Natural killer cell treated with Interleukin-12 subunit alpha and Interleukin-12 subunit beta and Interleukin-15 and Interleukin-18, amount 100 ng/mL, for 72 hours (primary cell): Measurements from ENCODE around the gene UBIAD1. TPM values are rescaled to one million over a fixed set of nuclear protein-coding genes. Genes with fewer than 3 reads are reported as not detected.
"Not testable (repeated sequence)": the region's sequence is repeated elsewhere in the genome, so short reads cannot be mapped to it uniquely, and the experiment has no call there.

Source experiments
- ATAC-seq, 2 donors: fragments of 150-1000 bp; cut with Tn5 transposase in 1 of 2; sonication (Bioruptor Pico), chemical (Tn5 transposase) in 1 of 2; 2 replicates each; pipeline ENCODE4 v1.10.0; 2021
- DNase-seq: peaks from one replicate; pipeline ENCODE4 v3.0.0; 2022; ENCODE audit warnings: low spot score
- H3K27ac Mint-ChIP-seq, 2 donors: 1 replicate in 1 of 2; 2 replicates in 1 of 2; pipeline ENCODE4 v1.8.0; 2022; ENCODE audit warnings: mixed read lengths in 2 of 2, mild to moderate bottlenecking in 1 of 2, moderate library complexity in 1 of 2
- H3K27me3 Mint-ChIP-seq, 2 donors: 1 replicate in 1 of 2; 2 replicates in 1 of 2; pipeline ENCODE4 v1.8.0; 2022; ENCODE audit warnings: mixed read lengths in 2 of 2
- H3K36me3 Mint-ChIP-seq: one replicate; pipeline ENCODE4 v1.8.0; 2022; ENCODE audit warnings: mixed read lengths
- H3K4me1 Mint-ChIP-seq, 2 donors: 1 replicate in 1 of 2; 2 replicates in 1 of 2; pipeline ENCODE4 v1.8.0; 2022; ENCODE audit warnings: low read depth in 2 of 2, mixed read lengths in 2 of 2, mild to moderate bottlenecking in 1 of 2
- H3K4me3 Mint-ChIP-seq: one replicate; pipeline ENCODE4 v1.8.0; 2022; ENCODE audit warnings: mixed read lengths
- H3K9me3 Mint-ChIP-seq: 2 replicates; pipeline ENCODE4 v1.8.0; 2022; ENCODE audit warnings: mixed read lengths
- total RNA-seq, 2 donors: library from RNA; stranded (reverse); gene quantifications; one replicate each; pipeline ENCODE4 v1.2.3, GENCODE V29; 2022

The UBIAD1 gene
- total RNA-seq, 2 donors from 2014 or later, result 19.0 to 41.8 TPM

- Mint-ChIP-seq H3K4me3 (no peak overlapping the region), H3K4me1 (peaks cover 13 to 14% of the 10 kb centered on the region in 2 donors)
Observed at GRCh38 chr1:11285883-11286734, 13.1 kb downstream of the UBIAD1 start.

GRCh38 chr1:11286735-11287410 lies 13.9 kb downstream of the UBIAD1 start:
- H3K4me3 Mint-ChIP-seq, result no peak overlapping the region
- H3K27ac Mint-ChIP-seq, result no peak overlapping the region
- H3K9me3 Mint-ChIP-seq, result no peaks in the 10 kb centered on the region
- H3K27me3 Mint-ChIP-seq, result no peaks in the 10 kb centered on the region
- DNase-seq (no peak), ATAC-seq (no peak)
- peaks cover 2% of the 10 kb centered on the region for H3K36me3 Mint-ChIP-seq
- peaks cover 7% of the 10 kb centered on the region in 2 donors for H3K4me1 Mint-ChIP-seq

More at GRCh38 chr1:11285883-11286734, 13.1 kb downstream of the UBIAD1 start:
- H3K27me3 Mint-ChIP-seq, result no peaks in the 10 kb centered on the region
- DNase-seq (no peak), ATAC-seq (no peak)
- peaks cover 4% of the 10 kb centered on the region for H3K36me3 Mint-ChIP-seq
- peak overlapping the region in 1 of 2 donors; percentile 42 for H3K27ac Mint-ChIP-seq
- no peaks in the 10 kb centered on the region for H3K9me3 Mint-ChIP-seq

GRCh38 chr1:11289064-11289463 lies 16.1 kb downstream of the UBIAD1 start:
- H3K27me3 Mint-ChIP-seq, result no peaks in the 10 kb centered on the region
- ATAC-seq (no peak), DNase-seq (no peak)
- H3K9me3 Mint-ChIP-seq, result no peaks in the 10 kb centered on the region
- no peaks in the 10 kb centered on the region for H3K36me3 Mint-ChIP-seq
- H3K27ac Mint-ChIP-seq, result no peak overlapping the region
- peaks cover under 1 to 6% of the 10 kb centered on the region in 2 donors for H3K4me1 Mint-ChIP-seq
- no peak overlapping the region for H3K4me3 Mint-ChIP-seq

GRCh38 chr1:11291049-11291448 lies 18.1 kb downstream of the UBIAD1 start:
- Mint-ChIP-seq H3K36me3 (peaks cover 6% of the 10 kb centered on the region), H3K27me3 (no peaks in the 10 kb centered on the region), H3K4me1 (peaks cover 0 to 5% of the 10 kb centered on the region in 2 donors), H3K27ac (no peak overlapping the region), H3K4me3 (no peak overlapping the region), H3K9me3 (no peaks in the 10 kb centered on the region)
- no peak for DNase-seq
- ATAC-seq, result no peak

- peaks cover 7% of the 10 kb centered on the region in 2 donors for H3K4me1 Mint-ChIP-seq
- H3K36me3 Mint-ChIP-seq, result peaks cover 6% of the 10 kb centered on the region
- ATAC-seq (no peak), DNase-seq (no peak)
- H3K4me3 Mint-ChIP-seq, result no peak overlapping the region
- no peak overlapping the region for H3K27ac Mint-ChIP-seq
- no peaks in the 10 kb centered on the region for H3K27me3 Mint-ChIP-seq
- no peaks in the 10 kb centered on the region for H3K9me3 Mint-ChIP-seq
Observed at GRCh38 chr1:11293856-11294255, 20.9 kb downstream of the UBIAD1 start.

GRCh38 chr1:11294951-11295350 lies 22.0 kb downstream of the UBIAD1 start:
- H3K27ac Mint-ChIP-seq, result peak overlapping the region in 1 of 2 donors; percentile 25
- peaks cover 7 to 10% of the 10 kb centered on the region in 2 donors for H3K4me1 Mint-ChIP-seq
- peaks cover 6% of the 10 kb centered on the region for H3K36me3 Mint-ChIP-seq
- ATAC-seq (no peak), DNase-seq (no peak)
- no peaks in the 10 kb centered on the region for H3K9me3 Mint-ChIP-seq
- H3K27me3 Mint-ChIP-seq, result no peaks in the 10 kb centered on the region
- H3K4me3 Mint-ChIP-seq, result no peak overlapping the region

- no peak for ATAC-seq
- Mint-ChIP-seq H3K4me3 (no peak overlapping the region), H3K27me3 (no peaks in the 10 kb centered on the region), H3K36me3 (peaks cover 6% of the 10 kb centered on the region), H3K4me1 (peaks cover 7% of the 10 kb centered on the region in 2 donors), H3K27ac (no peak overlapping the region), H3K9me3 (no peaks in the 10 kb centered on the region)
- no peak for DNase-seq
Observed at GRCh38 chr1:11295905-11296304, 22.9 kb downstream of the UBIAD1 start.

- H3K27ac Mint-ChIP-seq, result not testable (repeated sequence)
Observed at GRCh38 chr1:11297774-11298173, 24.8 kb downstream of the UBIAD1 start.

GRCh38 chr1:11298390-11299224 lies 25.6 kb downstream of the UBIAD1 start:
- DNase-seq (no peak), ATAC-seq (peak in 1 of 2 donors; percentile 28)
- peak overlapping the region in 1 of 2 donors; percentile 32 for H3K27ac Mint-ChIP-seq
- H3K4me1 Mint-ChIP-seq, result peaks cover 5 to 7% of the 10 kb centered on the region in 2 donors
- H3K4me3 Mint-ChIP-seq, result no peak overlapping the region
- peaks cover 6% of the 10 kb centered on the region for H3K36me3 Mint-ChIP-seq
- H3K9me3 Mint-ChIP-seq, result no peaks in the 10 kb centered on the region
- no peaks in the 10 kb centered on the region for H3K27me3 Mint-ChIP-seq

More at GRCh38 chr1:11297774-11298173, 24.8 kb downstream of the UBIAD1 start:
- not testable (repeated sequence) for H3K4me1 Mint-ChIP-seq, H3K36me3 Mint-ChIP-seq, H3K4me3 Mint-ChIP-seq, ATAC-seq, H3K27me3 Mint-ChIP-seq, H3K9me3 Mint-ChIP-seq, DNase-seq

GRCh38 chr1:11299225-11299574 lies 26.2 kb downstream of the UBIAD1 start:
- no peak for DNase-seq
- Mint-ChIP-seq H3K36me3 (peaks cover 6% of the 10 kb centered on the region), H3K4me3 (no peak overlapping the region), H3K27me3 (no peaks in the 10 kb centered on the region), H3K27ac (peak overlapping the region in 1 of 2 donors; percentile 32), H3K9me3 (no peaks in the 10 kb centered on the region), H3K4me1 (peaks cover 5 to 7% of the 10 kb centered on the region in 2 donors)
- ATAC-seq, result no peak

- ATAC-seq, result no peak
- no peaks in the 10 kb centered on the region for H3K36me3 Mint-ChIP-seq
- H3K4me3 Mint-ChIP-seq, result no peak overlapping the region
- no peaks in the 10 kb centered on the region for H3K27me3 Mint-ChIP-seq
- no peak overlapping the region for H3K27ac Mint-ChIP-seq
- H3K9me3 Mint-ChIP-seq, result no peaks in the 10 kb centered on the region
- DNase-seq, result no peak
- H3K4me1 Mint-ChIP-seq, result peaks cover 5 to 6% of the 10 kb centered on the region in 2 donors
Observed at GRCh38 chr1:11301601-11302000, 28.6 kb downstream of the UBIAD1 start.

- no peak for DNase-seq
- H3K4me1 Mint-ChIP-seq, result peaks cover 0 to 3% of the 10 kb centered on the region in 2 donors
- H3K9me3 Mint-ChIP-seq, result no peaks in the 10 kb centered on the region
- H3K4me3 Mint-ChIP-seq, result no peak overlapping the region
- no peaks in the 10 kb centered on the region for H3K36me3 Mint-ChIP-seq
- ATAC-seq, result peak in 1 of 2 donors; percentile 18
- H3K27ac Mint-ChIP-seq, result no peak overlapping the region
- H3K27me3 Mint-ChIP-seq, result no peaks in the 10 kb centered on the region
Observed at GRCh38 chr1:11302366-11302765, 29.4 kb downstream of the UBIAD1 start.

GRCh38 chr1:11305516-11305915 lies 32.5 kb downstream of the UBIAD1 start:
- not testable (repeated sequence) for H3K27ac Mint-ChIP-seq, H3K9me3 Mint-ChIP-seq, H3K4me1 Mint-ChIP-seq, H3K36me3 Mint-ChIP-seq, H3K4me3 Mint-ChIP-seq, ATAC-seq, H3K27me3 Mint-ChIP-seq
- peak; percentile 57 for DNase-seq
